GM18502 (cell line): ENCODE measurements around the gene CSTPP1.
"Not testable (repeated sequence)": the region's sequence is repeated elsewhere in the genome, so short reads cannot be mapped to it uniquely, and the experiment has no call there.

Experiments
- ATAC-seq: cut with Tn5 transposase; IDR thresholded peaks from one replicate; pipeline ENCODE4 v1.9.1; 2021; ENCODE audit warnings: mild to moderate bottlenecking; ENCODE audit not compliant: unreplicated experiment, poor library complexity

Gene CSTPP1

DNA sequence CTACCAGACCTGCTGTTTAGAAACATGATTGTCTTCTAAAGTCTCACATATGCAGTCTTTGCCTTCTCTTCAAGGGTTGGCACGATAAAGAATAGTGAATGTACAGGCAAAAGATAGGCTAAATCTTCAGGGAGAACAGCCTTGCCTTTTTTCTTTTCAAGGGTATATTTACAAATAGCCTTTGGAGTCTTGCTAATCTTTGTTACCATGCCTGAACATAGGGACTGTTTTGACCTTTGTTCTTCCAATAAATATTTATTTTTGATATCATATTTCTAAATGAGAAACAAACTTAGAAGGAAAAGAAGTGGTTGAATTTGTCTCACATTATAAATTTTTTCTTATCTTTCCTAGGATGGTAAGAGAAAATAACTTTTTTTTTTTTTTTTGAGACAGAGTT is 12.7 kb downstream of the CSTPP1 start:
- no peak for ATAC-seq

DNA sequence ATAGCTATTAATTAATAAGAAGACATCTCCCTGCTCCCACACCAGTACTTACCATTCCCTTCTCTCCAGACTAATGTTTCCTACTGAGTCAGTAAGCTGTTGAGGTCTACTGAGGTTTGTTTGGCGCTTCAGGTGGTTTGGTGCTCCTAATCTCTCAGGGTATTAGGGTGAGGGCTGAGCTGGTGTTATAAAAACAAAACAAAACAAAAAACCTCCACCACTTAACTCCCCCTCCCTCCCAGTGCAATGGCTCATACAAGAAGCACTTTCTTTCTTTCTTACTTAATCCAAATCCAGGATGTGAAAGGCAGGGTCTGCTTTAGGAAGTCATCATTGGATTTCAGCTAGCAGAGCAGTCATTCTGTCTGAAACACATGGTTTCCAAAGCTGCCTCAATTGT is 15.3 kb downstream of the CSTPP1 start:
- no peak for ATAC-seq

GRCh38 chr11:46952553-46952952 is 16.0 kb downstream of the CSTPP1 start:
- no peak for ATAC-seq

DNA sequence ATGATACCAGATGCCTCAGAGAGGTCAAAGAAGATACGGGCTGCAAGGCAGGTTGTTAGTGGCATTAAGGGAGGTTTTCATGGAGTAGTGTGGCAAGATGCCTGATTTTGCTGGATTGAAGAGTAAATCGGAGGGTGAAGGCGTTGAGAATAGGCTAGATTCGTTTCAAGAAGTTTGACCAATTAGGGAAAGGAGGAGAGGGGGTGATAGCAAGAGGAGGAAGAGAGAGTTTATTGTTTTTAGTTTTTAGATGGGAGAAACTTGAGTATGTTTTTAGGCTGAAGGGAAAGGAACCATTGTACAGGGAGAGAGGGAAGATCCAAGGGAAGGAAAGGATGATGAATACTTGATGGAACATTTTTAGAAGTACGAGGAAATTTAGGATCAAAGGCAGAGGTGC is 16.5 kb downstream of the CSTPP1 start:
- ATAC-seq: no peak

- ATAC-seq: no peak
Observed at GRCh38 chr11:46958777-46959176, 22.2 kb downstream of the CSTPP1 start.

- ATAC-seq: no peak
Observed at GRCh38 chr11:46961041-46961440, 24.5 kb downstream of the CSTPP1 start.

- ATAC-seq: not testable (repeated sequence)
Observed at GRCh38 chr11:46961886-46962285, 25.3 kb downstream of the CSTPP1 start.

DNA sequence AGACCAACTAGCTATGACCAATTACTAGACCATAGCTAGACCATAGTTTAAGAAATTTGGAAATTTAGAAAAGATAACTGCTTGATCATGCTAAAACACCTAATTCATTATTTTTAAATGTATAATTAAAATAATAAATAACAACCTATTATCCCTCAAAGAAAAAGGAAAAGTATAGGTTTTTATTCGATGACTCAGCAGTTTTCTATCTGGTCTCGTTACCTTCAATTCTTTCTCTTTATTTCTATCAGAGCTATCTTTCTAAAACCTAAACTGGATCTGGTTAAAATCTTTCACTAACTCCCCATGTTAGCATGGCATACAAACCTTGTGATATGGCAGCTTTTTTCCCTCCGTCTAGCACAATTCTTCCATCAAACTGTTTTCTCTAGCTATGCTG is 27.3 kb downstream of the CSTPP1 start:
- no peak for ATAC-seq

DNA sequence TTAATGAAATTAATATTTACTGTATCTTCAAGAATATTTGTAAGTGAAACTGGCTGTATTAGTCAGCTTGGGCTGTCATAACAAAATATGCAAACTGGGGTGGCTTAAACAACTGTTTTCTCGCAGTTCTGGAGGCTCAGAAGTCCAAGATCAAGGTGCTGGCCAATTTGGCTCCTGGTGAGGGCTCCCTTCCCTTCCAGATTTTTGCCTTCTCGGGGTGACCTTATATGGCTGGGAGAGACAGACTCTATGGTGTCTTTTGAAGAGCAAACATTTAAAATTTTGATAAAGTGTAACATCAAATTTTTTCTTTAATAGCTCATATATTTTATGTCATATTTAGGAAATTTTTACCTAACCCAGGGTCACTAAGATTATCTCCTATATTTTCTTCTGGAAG is 30.2 kb downstream of the CSTPP1 start:
- no peak for ATAC-seq

DNA sequence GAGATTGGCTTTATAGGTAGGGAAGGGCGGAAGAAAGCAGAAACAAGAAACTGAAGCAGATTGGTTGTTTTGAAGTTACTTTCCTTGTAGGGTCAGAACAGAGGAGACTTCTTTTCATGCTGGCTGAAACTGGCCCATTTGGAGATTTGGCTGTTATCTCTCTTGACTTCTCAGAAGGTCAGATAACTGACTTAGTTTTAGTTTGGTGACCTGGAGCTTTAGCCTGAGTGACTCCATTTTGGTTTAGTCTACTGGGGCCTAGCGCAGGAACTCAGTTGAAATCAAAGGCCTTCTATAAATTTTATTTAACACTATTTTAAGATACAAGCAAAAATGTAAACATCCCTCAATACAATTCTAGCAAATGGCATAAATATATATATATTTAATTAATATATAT is 31.4 kb downstream of the CSTPP1 start:
- no peak for ATAC-seq

DNA sequence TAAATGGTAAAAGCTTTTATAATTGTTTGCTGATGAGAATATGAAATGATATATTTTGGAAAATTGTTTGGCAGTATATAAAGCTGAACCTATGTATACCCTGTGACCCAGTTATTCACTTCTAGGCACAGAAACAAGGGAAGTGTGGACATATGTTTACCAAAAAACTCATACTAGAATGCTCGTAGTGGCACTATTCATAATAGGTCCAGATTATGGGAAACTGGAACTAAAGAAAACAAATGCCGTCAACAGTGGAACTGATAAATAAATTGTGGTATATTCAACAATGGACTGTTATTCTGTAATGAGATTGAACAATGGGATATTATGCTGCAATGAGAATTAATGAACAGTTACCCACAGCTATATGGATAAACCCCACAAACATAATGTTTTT is 32.8 kb downstream of the CSTPP1 start:
- no peak for ATAC-seq

GRCh38 chr11:46970913-46971625 is 34.5 kb downstream of the CSTPP1 start:
- ATAC-seq: no peak

GRCh38 chr11:46972343-46972742 is 35.8 kb downstream of the CSTPP1 start:
- ATAC-seq: no peak

DNA sequence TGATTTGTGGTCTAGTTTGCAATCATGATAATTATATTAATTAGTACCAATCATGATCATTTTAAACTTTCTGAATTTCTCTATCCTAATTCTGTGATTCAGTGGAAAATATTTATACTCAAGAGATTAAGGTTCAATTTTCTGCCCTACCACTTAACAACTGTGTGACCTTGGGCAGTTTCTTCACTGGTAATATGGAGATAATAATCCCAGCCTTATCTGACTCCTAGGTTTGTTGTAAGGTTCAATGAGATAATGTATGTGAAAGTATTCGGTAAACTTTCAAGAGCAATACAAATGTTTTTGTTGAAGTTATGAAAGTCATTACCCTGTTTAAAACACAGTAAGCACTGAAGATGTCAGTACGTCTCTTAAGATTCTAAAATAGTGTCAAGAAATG is 36.3 kb downstream of the CSTPP1 start:
- no peak for ATAC-seq

- ATAC-seq: no peak
Observed at GRCh38 chr11:46976182-46976854, 39.8 kb downstream of the CSTPP1 start.

GRCh38 chr11:46977038-46977813 is 40.7 kb downstream of the CSTPP1 start:
- ATAC-seq: no peak

GRCh38 chr11:46978005-46978491 is 41.5 kb downstream of the CSTPP1 start:
- no peak for ATAC-seq

DNA sequence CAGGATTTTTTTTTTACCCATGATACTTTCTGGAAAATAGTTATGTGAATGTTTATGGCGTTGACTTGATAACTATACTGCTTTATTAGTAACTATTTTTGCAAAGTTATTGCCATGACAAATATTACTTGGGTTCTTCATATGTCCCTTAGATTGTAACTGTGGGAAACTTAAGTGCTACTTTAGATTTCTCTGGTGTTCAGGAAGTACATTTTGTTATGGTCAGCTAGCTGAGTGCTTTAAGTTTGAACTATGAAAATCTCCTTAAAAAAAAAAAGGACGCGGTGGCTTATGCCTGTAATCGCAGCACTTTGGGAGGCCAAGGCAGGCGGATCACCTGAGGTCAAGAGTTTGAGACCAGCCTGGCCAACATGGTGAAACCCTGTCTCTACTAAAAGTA is 42.8 kb downstream of the CSTPP1 start:
- no peak for ATAC-seq

GRCh38 chr11:46981436-46981835 is 44.9 kb downstream of the CSTPP1 start:
- no peak for ATAC-seq

DNA sequence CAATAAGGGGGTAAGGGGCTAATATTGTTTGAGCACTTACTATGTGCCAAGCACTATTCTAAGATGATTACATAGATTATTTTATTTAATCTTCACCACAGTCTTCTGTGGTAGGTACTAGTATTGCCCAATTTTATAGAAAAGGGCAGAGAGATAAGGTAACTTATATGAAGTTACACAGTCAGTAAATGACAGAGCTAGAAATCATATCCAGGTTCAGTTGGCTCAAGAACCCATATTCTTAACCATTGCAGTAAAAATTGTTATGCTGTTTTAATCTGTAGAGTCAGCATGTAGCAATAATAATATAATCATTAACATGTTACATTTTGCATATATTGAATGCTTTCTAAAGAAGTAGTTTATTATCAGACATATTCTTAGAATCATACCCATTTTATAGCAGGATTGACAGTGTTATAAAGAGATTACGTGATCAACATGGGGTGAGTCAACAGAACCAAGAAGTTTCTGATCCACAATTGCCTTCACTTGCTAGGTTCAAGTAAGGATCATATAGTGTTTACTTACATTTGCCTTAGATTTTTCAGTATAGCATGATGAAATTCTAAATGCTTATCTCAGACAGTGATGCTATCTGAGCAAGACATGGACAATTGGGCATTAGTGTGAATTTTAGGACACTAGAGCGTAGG is 46.4 kb downstream of the CSTPP1 start:
- ATAC-seq: no peak

GRCh38 chr11:46983598-46983997 is 47.0 kb downstream of the CSTPP1 start:
- no peak for ATAC-seq
